Thyroid gland (tissue), 4 donors: ENCODE data around the gene DDC.

Experiments
- POLR2A ChIP-seq, 2 donors: fragments of 450-650 bp; IDR thresholded peaks; one replicate each; pipeline ENCODE4 v1.6.1; 2017; ENCODE audit warnings: antibody characterized with exemption in 2 of 2, mild to moderate bottlenecking in 2 of 2, moderate library complexity in 1 of 2
- TF ChIP-seq, protein P1 (sequence below), 6 experiments: fragments of 200-600 bp in 3 of 6; fragments of 450-650 bp in 3 of 6; sonication (generic) in 3 of 6; IDR thresholded peaks; one replicate each; pipeline ENCODE4 v1.5.1; 2016 to 2019; ENCODE audit warnings: antibody characterized with exemption in 6 of 6, mild to moderate bottlenecking in 2 of 6, inconsistent platforms in 1 of 6, moderate library complexity in 1 of 6

DNA sequence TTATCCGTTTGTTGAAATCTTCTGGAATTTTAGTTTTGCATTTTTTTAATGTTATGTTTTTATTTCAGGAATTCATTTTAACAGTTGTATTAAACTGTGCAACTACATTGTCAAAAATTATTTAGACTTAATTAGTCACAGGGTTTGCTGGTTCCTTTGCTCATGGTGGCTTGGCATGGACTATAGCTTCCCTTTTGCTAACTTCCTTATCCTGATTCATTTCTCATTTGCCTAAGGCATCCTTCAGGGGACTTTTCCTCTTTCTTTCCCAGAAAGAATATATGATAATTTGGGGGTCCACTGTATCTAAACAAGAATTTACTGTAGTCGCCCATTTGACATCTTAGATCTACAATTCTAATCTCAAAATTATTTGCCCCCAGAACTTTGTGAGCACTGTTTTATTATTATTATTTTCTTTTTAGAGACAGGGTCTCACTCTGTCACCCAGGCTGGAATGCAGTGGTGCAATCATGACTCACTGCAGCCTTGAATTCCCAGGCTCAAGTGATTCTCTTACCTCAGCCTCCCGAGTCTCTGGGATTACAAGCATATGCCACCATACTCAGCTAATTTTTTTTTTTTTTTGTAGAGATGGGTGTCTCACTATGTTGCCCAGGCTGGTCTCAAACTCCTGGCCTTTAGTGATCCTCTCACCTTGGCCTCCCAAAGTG is 128.9 kb downstream of the DDC start:
- TF ChIP-seq, protein P1, sequence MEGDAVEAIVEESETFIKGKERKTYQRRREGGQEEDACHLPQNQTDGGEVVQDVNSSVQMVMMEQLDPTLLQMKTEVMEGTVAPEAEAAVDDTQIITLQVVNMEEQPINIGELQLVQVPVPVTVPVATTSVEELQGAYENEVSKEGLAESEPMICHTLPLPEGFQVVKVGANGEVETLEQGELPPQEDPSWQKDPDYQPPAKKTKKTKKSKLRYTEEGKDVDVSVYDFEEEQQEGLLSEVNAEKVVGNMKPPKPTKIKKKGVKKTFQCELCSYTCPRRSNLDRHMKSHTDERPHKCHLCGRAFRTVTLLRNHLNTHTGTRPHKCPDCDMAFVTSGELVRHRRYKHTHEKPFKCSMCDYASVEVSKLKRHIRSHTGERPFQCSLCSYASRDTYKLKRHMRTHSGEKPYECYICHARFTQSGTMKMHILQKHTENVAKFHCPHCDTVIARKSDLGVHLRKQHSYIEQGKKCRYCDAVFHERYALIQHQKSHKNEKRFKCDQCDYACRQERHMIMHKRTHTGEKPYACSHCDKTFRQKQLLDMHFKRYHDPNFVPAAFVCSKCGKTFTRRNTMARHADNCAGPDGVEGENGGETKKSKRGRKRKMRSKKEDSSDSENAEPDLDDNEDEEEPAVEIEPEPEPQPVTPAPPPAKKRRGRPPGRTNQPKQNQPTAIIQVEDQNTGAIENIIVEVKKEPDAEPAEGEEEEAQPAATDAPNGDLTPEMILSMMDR (IDR thresholded peaks at IDR 0.05) = no peak
- TF ChIP-seq POLR2A (IDR thresholded peaks at IDR 0.05) = no peak
